ENCODE data around the gene CNTNAP5.

DNA sequence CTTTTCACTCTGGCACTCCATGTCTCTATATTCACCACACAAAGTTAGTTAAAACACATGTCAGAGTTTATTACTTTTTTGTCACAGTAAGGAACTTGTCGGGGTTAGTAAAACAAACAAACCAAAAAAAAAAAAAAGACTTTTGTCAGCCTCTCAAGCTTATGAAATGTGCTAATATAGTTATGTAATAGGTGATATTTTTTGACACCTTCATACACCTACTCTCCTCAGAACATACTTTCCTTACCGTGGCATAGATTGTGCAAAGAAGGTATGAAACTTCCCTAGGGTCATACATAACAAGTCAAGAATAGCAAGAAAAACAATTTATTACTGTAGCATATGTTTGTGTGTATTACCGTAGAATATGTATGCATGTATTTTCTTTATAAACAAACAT is 633.3 kb downstream of the CNTNAP5 start:
- TF ChIP-seq SIN3B (IDR thresholded peaks at IDR 0.05; ENCODE audit: low read length) (no peak), POLR2AphosphoS5 (IDR thresholded peaks at IDR 0.05; ENCODE audit: low read depth, low read length) (no peak), IRX3 (CRISPR knock-in tag; IDR thresholded peaks at IDR 0.05; ENCODE audit: borderline replicate concordance, low read depth) (no peak), RAD21 (CRISPR knock-in tag; IDR thresholded peaks at IDR 0.05) (no peak), IRF2 (CRISPR knock-in tag; IDR thresholded peaks at IDR 0.05) (no peak), POLR2A (IDR thresholded peaks at IDR 0.05; ENCODE audit: insufficient read depth in 1 of 2, low read depth in 2 of 2, low read length in 2 of 2) (no peak), STAT5B (CRISPR knock-in tag; IDR thresholded peaks at IDR 0.05) (no peak), ZNF724P (CRISPR knock-in tag; IDR thresholded peaks at IDR 0.05; ENCODE audit: borderline replicate concordance) (no peak), ZNF558 (CRISPR knock-in tag; IDR thresholded peaks at IDR 0.05; ENCODE audit: borderline replicate concordance) (no peak), ATF3 (CRISPR knock-in tag; IDR thresholded peaks at IDR 0.05) (no peak)
- TF ChIP-seq, protein P1, sequence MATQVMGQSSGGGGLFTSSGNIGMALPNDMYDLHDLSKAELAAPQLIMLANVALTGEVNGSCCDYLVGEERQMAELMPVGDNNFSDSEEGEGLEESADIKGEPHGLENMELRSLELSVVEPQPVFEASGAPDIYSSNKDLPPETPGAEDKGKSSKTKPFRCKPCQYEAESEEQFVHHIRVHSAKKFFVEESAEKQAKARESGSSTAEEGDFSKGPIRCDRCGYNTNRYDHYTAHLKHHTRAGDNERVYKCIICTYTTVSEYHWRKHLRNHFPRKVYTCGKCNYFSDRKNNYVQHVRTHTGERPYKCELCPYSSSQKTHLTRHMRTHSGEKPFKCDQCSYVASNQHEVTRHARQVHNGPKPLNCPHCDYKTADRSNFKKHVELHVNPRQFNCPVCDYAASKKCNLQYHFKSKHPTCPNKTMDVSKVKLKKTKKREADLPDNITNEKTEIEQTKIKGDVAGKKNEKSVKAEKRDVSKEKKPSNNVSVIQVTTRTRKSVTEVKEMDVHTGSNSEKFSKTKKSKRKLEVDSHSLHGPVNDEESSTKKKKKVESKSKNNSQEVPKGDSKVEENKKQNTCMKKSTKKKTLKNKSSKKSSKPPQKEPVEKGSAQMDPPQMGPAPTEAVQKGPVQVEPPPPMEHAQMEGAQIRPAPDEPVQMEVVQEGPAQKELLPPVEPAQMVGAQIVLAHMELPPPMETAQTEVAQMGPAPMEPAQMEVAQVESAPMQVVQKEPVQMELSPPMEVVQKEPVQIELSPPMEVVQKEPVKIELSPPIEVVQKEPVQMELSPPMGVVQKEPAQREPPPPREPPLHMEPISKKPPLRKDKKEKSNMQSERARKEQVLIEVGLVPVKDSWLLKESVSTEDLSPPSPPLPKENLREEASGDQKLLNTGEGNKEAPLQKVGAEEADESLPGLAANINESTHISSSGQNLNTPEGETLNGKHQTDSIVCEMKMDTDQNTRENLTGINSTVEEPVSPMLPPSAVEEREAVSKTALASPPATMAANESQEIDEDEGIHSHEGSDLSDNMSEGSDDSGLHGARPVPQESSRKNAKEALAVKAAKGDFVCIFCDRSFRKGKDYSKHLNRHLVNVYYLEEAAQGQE (IDR thresholded peaks at IDR 0.05; ENCODE audit: borderline replicate concordance in 1 of 2, low read depth in 1 of 2, low read length in 2 of 2), result no peak
- TF ChIP-seq, protein P2, sequence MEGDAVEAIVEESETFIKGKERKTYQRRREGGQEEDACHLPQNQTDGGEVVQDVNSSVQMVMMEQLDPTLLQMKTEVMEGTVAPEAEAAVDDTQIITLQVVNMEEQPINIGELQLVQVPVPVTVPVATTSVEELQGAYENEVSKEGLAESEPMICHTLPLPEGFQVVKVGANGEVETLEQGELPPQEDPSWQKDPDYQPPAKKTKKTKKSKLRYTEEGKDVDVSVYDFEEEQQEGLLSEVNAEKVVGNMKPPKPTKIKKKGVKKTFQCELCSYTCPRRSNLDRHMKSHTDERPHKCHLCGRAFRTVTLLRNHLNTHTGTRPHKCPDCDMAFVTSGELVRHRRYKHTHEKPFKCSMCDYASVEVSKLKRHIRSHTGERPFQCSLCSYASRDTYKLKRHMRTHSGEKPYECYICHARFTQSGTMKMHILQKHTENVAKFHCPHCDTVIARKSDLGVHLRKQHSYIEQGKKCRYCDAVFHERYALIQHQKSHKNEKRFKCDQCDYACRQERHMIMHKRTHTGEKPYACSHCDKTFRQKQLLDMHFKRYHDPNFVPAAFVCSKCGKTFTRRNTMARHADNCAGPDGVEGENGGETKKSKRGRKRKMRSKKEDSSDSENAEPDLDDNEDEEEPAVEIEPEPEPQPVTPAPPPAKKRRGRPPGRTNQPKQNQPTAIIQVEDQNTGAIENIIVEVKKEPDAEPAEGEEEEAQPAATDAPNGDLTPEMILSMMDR (CRISPR knock-in tag; IDR thresholded peaks at IDR 0.05), result no peak
- TF ChIP-seq, protein P3, sequence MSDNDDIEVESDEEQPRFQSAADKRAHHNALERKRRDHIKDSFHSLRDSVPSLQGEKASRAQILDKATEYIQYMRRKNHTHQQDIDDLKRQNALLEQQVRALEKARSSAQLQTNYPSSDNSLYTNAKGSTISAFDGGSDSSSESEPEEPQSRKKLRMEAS (IDR thresholded peaks at IDR 0.05), result no peak
